GM10248 (cell line): Measurements from ENCODE around the gene CES4A.

ENCODE experiments used
- CTCF ChIA-PET: fragments of 300-600 bp; sonication (Branson Sonifier 250); formaldehyde crosslinking; extraction: SDS; loops from one replicate; lab custom pipeline; 2021; ENCODE audit warnings: antibody characterized with exemption; lab: Yijun Ruan, JAX
- POLR2A ChIA-PET: fragments of 350-650 bp; sonication (Branson Sonifier 250); formaldehyde crosslinking; extraction: SDS; loops from one replicate; lab custom pipeline; 2020; ENCODE audit warnings: antibody characterized with exemption; lab: Yijun Ruan, JAX
- DNase-seq: peaks from one replicate; pipeline ENCODE4 v3.0.0; 2012; ENCODE audit errors: extremely low spot score
- TF ChIP-seq, protein P1 (sequence below): IDR thresholded peaks from 2 replicates; pipeline ENCODE4 v1.5.1; 2012; ENCODE audit warnings: mild to moderate bottlenecking, low read depth; ENCODE audit errors: extremely low read depth, missing control alignments, control extremely low read depth

The CES4A gene

DNA sequence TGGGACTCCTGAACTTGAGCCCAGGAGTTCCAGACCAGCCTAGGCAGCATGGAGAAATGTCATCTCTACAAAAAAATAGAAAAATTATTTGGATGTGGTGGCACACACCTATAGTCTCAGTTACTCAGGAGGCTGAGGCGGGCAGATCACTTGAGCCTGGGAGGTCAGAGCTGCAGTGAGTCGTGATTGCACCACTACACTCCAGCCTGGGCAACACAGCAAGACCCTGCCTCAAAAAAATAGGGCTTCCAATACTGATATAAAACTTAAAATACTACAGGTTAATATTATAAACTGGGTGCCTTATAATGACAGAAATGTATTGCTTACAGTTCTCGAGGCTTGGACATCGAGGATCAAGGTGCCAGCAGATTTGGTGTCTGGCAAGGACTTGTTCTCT is 42.5 kb upstream of the CES4A start:
- TF ChIP-seq, protein P1, sequence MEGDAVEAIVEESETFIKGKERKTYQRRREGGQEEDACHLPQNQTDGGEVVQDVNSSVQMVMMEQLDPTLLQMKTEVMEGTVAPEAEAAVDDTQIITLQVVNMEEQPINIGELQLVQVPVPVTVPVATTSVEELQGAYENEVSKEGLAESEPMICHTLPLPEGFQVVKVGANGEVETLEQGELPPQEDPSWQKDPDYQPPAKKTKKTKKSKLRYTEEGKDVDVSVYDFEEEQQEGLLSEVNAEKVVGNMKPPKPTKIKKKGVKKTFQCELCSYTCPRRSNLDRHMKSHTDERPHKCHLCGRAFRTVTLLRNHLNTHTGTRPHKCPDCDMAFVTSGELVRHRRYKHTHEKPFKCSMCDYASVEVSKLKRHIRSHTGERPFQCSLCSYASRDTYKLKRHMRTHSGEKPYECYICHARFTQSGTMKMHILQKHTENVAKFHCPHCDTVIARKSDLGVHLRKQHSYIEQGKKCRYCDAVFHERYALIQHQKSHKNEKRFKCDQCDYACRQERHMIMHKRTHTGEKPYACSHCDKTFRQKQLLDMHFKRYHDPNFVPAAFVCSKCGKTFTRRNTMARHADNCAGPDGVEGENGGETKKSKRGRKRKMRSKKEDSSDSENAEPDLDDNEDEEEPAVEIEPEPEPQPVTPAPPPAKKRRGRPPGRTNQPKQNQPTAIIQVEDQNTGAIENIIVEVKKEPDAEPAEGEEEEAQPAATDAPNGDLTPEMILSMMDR: no peak
- POLR2A ChIA-PET: no interaction called here
- no peak for DNase-seq
- CTCF ChIA-PET: interaction anchor here (0.8 to 1.5 kb wide), 2 partner anchors 50 to 212 kb away, joined by 3 to 5 read pairs; no protein-coding TSS in a partner anchor

- no peak for DNase-seq
- CTCF ChIA-PET: interaction anchor here (0.8 to 1.5 kb wide), 2 partner anchors 51 to 211 kb away, joined by 3 to 5 read pairs; no protein-coding TSS in a partner anchor
- TF ChIP-seq, protein P1: no peak
- POLR2A ChIA-PET: no interaction called here
Measured at GRCh38 chr16:66946541-66946940, 41.8 kb upstream of the CES4A start.

GRCh38 chr16:66946974-66947301 is 41.5 kb upstream of the CES4A start:
- DNase-seq: no peak
- ChIA-PET POLR2A (no interaction called here), CTCF (interaction anchor here (0.8 to 1.5 kb wide), 7 partner anchors 10 to 211 kb away, joined by 3 to 5 read pairs (median 3); no protein-coding TSS in a partner anchor)
- TF ChIP-seq, protein P1: no peak

GRCh38 chr16:66947302-66948065 is 40.9 kb upstream of the CES4A start:
- peak; percentile 89 for DNase-seq
- TF ChIP-seq, protein P1: peak; percentile 90
- ChIA-PET CTCF (interaction anchor here (0.7 to 1.3 kb wide), 9 partner anchors 9 to 210 kb away, joined by 3 to 4 read pairs (median 3); no protein-coding TSS in a partner anchor), POLR2A (no interaction called here)

GRCh38 chr16:66948134-66948836 is 40.1 kb upstream of the CES4A start:
- TF ChIP-seq, protein P1: no peak
- no peak for DNase-seq
- CTCF ChIA-PET: interaction anchor here (0.8 to 1.7 kb wide), 4 partner anchors 11 to 209 kb away, joined by 3 to 4 read pairs (median 3); no protein-coding TSS in a partner anchor
- POLR2A ChIA-PET: no interaction called here

DNA sequence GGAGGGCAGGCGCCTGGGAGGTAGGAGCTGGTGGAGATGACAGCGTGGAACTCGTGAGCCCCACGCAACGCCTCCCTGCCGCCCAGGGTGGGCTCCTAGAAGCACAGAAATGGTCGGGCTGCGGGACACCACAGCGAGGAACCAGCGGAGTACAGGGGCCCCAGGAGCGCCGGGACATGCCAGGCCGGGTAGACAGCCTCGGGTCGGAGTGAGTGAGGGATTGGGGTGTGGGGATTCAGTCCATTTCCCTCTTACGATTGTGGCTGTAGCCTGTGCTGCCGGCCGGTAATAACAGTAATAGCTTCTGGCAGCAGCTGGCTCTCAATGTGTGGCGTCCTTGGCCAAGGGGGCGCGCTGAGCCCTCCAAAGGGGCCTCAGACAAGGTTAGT is 39.6 kb upstream of the CES4A start:
- no peak for DNase-seq
- ChIA-PET POLR2A (no interaction called here), CTCF (interaction anchor here (1.7 kb wide), 1 partner anchor 22 kb away, joined by 4 read pairs; no protein-coding TSS in a partner anchor)
- TF ChIP-seq, protein P1: no peak
